ENCODE results near the gene RPL28.
A peak's percentile ranks its signal among the peaks of the same experiment; 100 is the strongest.

RPL28 gene

GRCh38 chr19:55385724-55386492, at the start of gene RPL28:
Gene RPL28 (plus strand): TSS chr19:55385932. CDS start chr19:55386358, 426 bp downstream.
- no peaks in the 10 kb centered on the region for H3K9me3 ChIP-seq (ENCODE audit: low read length)
- H3K27me3 ChIP-seq (ENCODE audit: control insufficient read depth in 1 of 2, insufficient read depth in 2 of 2, low read length in 2 of 2): no peaks in the 10 kb centered on the region
- peaks cover 40% of the 10 kb centered on the region for H3K4me1 ChIP-seq (ENCODE audit: insufficient read depth, low read length)
- peak within 1 kb of the TSS; percentile 89 for H3K27ac ChIP-seq (ENCODE audit: low read depth, low read length)
- peak within 1 kb of the TSS; percentile 45 to 69 for H3K4me3 ChIP-seq (ENCODE audit: low read depth in 1 of 2, low read length in 2 of 2)
- H3K9ac ChIP-seq (ENCODE audit: low read length): peak within 1 kb of the TSS; percentile 91
- peaks cover 44% of the 10 kb centered on the region for H3K36me3 ChIP-seq (ENCODE audit: insufficient read depth, low read length)

DNA sequence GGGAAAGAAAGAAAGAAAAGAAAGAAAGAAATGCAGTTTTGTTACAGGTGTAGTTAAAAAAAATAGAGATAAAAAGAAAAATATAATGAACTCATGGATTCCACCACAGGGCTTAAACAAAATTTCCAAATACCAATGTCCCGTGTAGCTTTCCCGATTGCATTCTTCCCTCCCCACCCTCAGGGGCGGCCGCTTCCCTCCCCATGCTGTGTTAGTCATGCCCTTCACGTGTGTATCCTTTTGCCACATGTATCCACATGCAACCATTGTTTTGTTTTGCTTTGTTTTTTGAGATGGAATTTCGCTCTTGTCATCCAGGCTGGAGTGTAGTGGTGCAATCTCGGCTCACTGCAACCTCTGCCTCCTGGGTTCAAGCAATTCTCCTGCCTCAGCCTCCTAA, 49.6 kb upstream of the RPL28 start:
- no peaks in the 10 kb centered on the region for H3K27me3 ChIP-seq (ENCODE audit: control insufficient read depth in 1 of 2, insufficient read depth in 2 of 2, low read length in 2 of 2)
- H3K9me3 ChIP-seq (ENCODE audit: low read length): no peaks in the 10 kb centered on the region
- no peak overlapping the region for H3K27ac ChIP-seq (ENCODE audit: low read depth, low read length)
- peaks cover 14% of the 10 kb centered on the region for H3K4me1 ChIP-seq (ENCODE audit: insufficient read depth, low read length)
- no peaks in the 10 kb centered on the region for H3K36me3 ChIP-seq (ENCODE audit: insufficient read depth, low read length)
- H3K4me3 ChIP-seq (ENCODE audit: low read depth in 1 of 2, low read length in 2 of 2): no peak overlapping the region
- no peak overlapping the region for H3K9ac ChIP-seq (ENCODE audit: low read length)

GRCh38 chr19:55339105-55339888, 46.4 kb upstream of the RPL28 start, which contains the start of gene KMT5C:
Gene KMT5C (plus strand): TSS chr19:55339876. CDS start chr19:55341937, 2,061 bp downstream.
- peaks cover 16% of the 10 kb centered on the region for H3K36me3 ChIP-seq (ENCODE audit: insufficient read depth, low read length)
- H3K9ac ChIP-seq (ENCODE audit: low read length): peak within 1 kb of the TSS; percentile 90
- H3K4me3 ChIP-seq (ENCODE audit: low read depth in 1 of 2, low read length in 2 of 2): peak within 1 kb of the TSS; percentile 86 to 95
- H3K27me3 ChIP-seq (ENCODE audit: control insufficient read depth in 1 of 2, insufficient read depth in 2 of 2, low read length in 2 of 2): no peaks in the 10 kb centered on the region
- H3K27ac ChIP-seq (ENCODE audit: low read depth, low read length): peak within 1 kb of the TSS; percentile 76
- H3K4me1 ChIP-seq (ENCODE audit: insufficient read depth, low read length): peaks cover 19% of the 10 kb centered on the region
- H3K9me3 ChIP-seq (ENCODE audit: low read length): no peaks in the 10 kb centered on the region

GRCh38 chr19:55339889-55340783, 45.6 kb upstream of the RPL28 start:
- Histone ChIP-seq H3K27ac (ENCODE audit: low read depth, low read length) (peak overlapping the region; percentile 76), H3K27me3 (ENCODE audit: control insufficient read depth in 1 of 2, insufficient read depth in 2 of 2, low read length in 2 of 2) (no peaks in the 10 kb centered on the region), H3K9me3 (ENCODE audit: low read length) (no peaks in the 10 kb centered on the region), H3K4me1 (ENCODE audit: insufficient read depth, low read length) (peaks cover 19% of the 10 kb centered on the region), H3K9ac (ENCODE audit: low read length) (peak overlapping the region; percentile 90), H3K4me3 (ENCODE audit: low read depth in 1 of 2, low read length in 2 of 2) (peak overlapping the region; percentile 86 to 95), H3K36me3 (ENCODE audit: insufficient read depth, low read length) (peaks cover 16% of the 10 kb centered on the region)

- Histone ChIP-seq H3K36me3 (ENCODE audit: insufficient read depth, low read length) (peaks cover 16% of the 10 kb centered on the region), H3K4me3 (ENCODE audit: low read depth in 1 of 2, low read length in 2 of 2) (peak overlapping the region; percentile 86 to 95), H3K4me1 (ENCODE audit: insufficient read depth, low read length) (peaks cover 19% of the 10 kb centered on the region), H3K27ac (ENCODE audit: low read depth, low read length) (peak overlapping the region; percentile 76), H3K9me3 (ENCODE audit: low read length) (no peaks in the 10 kb centered on the region), H3K27me3 (ENCODE audit: control insufficient read depth in 1 of 2, insufficient read depth in 2 of 2, low read length in 2 of 2) (no peaks in the 10 kb centered on the region), H3K9ac (ENCODE audit: low read length) (peak overlapping the region; percentile 90)
These were observed 45.0 kb upstream of the RPL28 start for GRCh38 chr19:55340784-55341147.

GRCh38 chr19:55341171-55341588, 44.6 kb upstream of the RPL28 start:
- no peaks in the 10 kb centered on the region for H3K9me3 ChIP-seq (ENCODE audit: low read length)
- H3K4me3 ChIP-seq (ENCODE audit: low read depth in 1 of 2, low read length in 2 of 2): peak overlapping the region; percentile 86 to 95
- no peaks in the 10 kb centered on the region for H3K27me3 ChIP-seq (ENCODE audit: control insufficient read depth in 1 of 2, insufficient read depth in 2 of 2, low read length in 2 of 2)
- H3K36me3 ChIP-seq (ENCODE audit: insufficient read depth, low read length): peaks cover 16% of the 10 kb centered on the region
- peaks cover 19% of the 10 kb centered on the region for H3K4me1 ChIP-seq (ENCODE audit: insufficient read depth, low read length)
- H3K9ac ChIP-seq (ENCODE audit: low read length): peak overlapping the region; percentile 90
- peak overlapping the region; percentile 76 for H3K27ac ChIP-seq (ENCODE audit: low read depth, low read length)

GRCh38 chr19:55341595-55342531, 43.9 kb upstream of the RPL28 start:
- H3K27ac ChIP-seq (ENCODE audit: low read depth, low read length): no peak overlapping the region
- H3K36me3 ChIP-seq (ENCODE audit: insufficient read depth, low read length): peaks cover 16% of the 10 kb centered on the region
- no peak overlapping the region for H3K9ac ChIP-seq (ENCODE audit: low read length)
- no peaks in the 10 kb centered on the region for H3K27me3 ChIP-seq (ENCODE audit: control insufficient read depth in 1 of 2, insufficient read depth in 2 of 2, low read length in 2 of 2)
- H3K4me1 ChIP-seq (ENCODE audit: insufficient read depth, low read length): peaks cover 19% of the 10 kb centered on the region
- H3K9me3 ChIP-seq (ENCODE audit: low read length): no peaks in the 10 kb centered on the region
- H3K4me3 ChIP-seq (ENCODE audit: low read depth in 1 of 2, low read length in 2 of 2): peak overlapping the region in 1 of 2 donors; percentile 86

DNA sequence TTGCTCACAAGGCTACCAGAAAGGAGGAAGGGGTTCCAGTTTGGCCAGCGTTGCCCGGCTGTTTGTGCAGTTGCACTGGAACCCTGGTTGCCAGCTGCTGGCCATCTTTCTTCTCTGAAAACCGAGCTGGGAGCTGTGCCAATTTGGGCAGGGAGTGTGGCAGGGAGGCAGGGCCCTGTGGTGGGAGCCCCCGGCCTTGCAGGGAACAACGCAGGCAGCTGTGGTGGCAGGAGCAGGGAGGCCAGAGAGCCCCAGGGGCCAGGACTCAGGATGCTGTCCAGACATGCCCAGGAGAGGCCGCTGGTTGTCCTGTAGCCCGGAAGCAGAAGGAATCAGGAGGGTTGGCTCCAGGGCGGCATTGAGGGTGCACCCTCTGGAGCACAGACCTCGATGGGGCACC, 41.3 kb upstream of the RPL28 start:
- Histone ChIP-seq H3K4me1 (ENCODE audit: insufficient read depth, low read length) (peaks cover 11% of the 10 kb centered on the region), H3K9ac (ENCODE audit: low read length) (no peak overlapping the region), H3K36me3 (ENCODE audit: insufficient read depth, low read length) (peaks cover 16% of the 10 kb centered on the region), H3K9me3 (ENCODE audit: low read length) (no peaks in the 10 kb centered on the region), H3K27me3 (ENCODE audit: control insufficient read depth in 1 of 2, insufficient read depth in 2 of 2, low read length in 2 of 2) (no peaks in the 10 kb centered on the region), H3K4me3 (ENCODE audit: low read depth in 1 of 2, low read length in 2 of 2) (no peak overlapping the region), H3K27ac (ENCODE audit: low read depth, low read length) (no peak overlapping the region)

DNA sequence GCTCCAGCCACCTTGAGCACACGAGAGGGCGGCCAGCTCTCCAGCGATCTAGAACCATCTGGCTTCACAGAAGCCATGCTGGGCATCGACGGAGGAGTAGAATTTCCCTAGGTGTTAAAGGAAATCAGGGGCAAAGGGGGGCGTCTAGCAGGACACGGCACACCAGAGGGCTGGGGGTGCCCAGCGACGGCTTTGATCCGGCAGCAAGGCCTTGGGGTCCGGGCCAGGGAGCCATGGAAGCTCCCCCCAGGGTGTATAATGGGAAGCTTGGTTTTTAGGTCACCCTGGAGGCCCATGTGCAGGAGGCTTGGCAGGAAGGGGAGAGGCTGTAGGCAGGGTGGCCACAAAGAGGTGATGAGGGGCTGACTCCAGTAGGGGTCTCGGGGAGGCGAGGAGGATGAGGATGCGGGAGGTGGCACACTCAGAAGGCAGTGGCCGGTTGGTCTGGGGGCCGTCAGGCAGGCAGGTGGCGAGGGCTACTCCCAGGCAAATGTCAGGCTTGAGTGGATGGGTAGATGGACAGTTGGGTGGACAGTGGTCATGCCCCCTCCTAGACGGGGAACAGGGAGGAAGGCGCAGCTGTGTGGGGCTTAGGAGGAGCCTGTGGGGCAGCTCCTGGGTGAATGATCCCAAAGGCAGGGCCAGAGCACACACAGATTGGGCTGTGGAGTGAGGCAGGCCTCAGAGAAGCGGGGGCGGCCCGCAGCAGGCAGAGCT, 40.5 kb upstream of the RPL28 start:
- Histone ChIP-seq H3K27ac (ENCODE audit: low read depth, low read length) (no peak overlapping the region), H3K27me3 (ENCODE audit: control insufficient read depth in 1 of 2, insufficient read depth in 2 of 2, low read length in 2 of 2) (no peaks in the 10 kb centered on the region), H3K4me3 (ENCODE audit: low read depth in 1 of 2, low read length in 2 of 2) (no peak overlapping the region), H3K4me1 (ENCODE audit: insufficient read depth, low read length) (peaks cover 11% of the 10 kb centered on the region), H3K9ac (ENCODE audit: low read length) (no peak overlapping the region), H3K36me3 (ENCODE audit: insufficient read depth, low read length) (peaks cover 16% of the 10 kb centered on the region), H3K9me3 (ENCODE audit: low read length) (no peaks in the 10 kb centered on the region)
